SU-DHL-6 (cell line): ENCODE data around the gene TMPRSS11B.

Source experiments
- EZH2phosphoT487 ChIP-seq: fragments of 200-600 bp; sonication (generic), shearing (Covaris generic); conservative IDR thresholded peaks from 2 replicates; pipeline ENCODE4 v1.6.1; 2018; ENCODE audit warnings: mild to moderate bottlenecking, antibody characterized with exemption, low read length, moderate library complexity, mixed read lengths
- TF ChIP-seq, protein P1 (sequence below): fragments of 200-600 bp; sonication (generic); IDR thresholded peaks from one replicate; pipeline ENCODE4 v1.5.1; 2017; ENCODE audit warnings: antibody characterized with exemption, mild to moderate bottlenecking, low read length, moderate library complexity; ENCODE audit not compliant: insufficient read depth, poor library complexity, severe bottlenecking

DNA sequence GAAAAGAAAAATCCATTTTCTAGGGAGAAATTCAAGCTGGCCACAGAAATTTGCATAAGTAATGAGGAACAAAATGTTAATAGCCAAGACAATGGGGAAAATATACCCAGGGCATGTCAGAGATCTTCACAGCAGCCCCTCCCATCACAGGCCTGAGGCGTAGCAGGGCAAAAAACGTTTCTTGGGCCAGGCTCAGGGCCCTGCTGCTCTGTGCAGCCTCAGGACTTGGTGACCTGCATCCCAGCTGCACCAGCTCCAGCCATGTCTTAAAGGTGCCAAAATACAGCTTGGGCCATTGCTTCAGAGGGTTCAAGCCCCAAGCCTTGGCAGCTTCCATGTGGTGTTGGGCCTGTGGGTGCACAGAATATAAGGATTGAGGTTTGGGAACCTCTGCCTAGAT is 32.1 kb upstream of the TMPRSS11B start:
- TF ChIP-seq, protein P1, sequence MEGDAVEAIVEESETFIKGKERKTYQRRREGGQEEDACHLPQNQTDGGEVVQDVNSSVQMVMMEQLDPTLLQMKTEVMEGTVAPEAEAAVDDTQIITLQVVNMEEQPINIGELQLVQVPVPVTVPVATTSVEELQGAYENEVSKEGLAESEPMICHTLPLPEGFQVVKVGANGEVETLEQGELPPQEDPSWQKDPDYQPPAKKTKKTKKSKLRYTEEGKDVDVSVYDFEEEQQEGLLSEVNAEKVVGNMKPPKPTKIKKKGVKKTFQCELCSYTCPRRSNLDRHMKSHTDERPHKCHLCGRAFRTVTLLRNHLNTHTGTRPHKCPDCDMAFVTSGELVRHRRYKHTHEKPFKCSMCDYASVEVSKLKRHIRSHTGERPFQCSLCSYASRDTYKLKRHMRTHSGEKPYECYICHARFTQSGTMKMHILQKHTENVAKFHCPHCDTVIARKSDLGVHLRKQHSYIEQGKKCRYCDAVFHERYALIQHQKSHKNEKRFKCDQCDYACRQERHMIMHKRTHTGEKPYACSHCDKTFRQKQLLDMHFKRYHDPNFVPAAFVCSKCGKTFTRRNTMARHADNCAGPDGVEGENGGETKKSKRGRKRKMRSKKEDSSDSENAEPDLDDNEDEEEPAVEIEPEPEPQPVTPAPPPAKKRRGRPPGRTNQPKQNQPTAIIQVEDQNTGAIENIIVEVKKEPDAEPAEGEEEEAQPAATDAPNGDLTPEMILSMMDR: no peak
- TF ChIP-seq EZH2phosphoT487: no peak
